GM23248 (cell line): Measurements from ENCODE around the gene TLK2.
"Not testable (repeated sequence)": the region's sequence is repeated elsewhere in the genome, so short reads cannot be mapped to it uniquely, and the experiment has no call there.

Experiments
- EZH2 ChIP-seq: fragments of 200-600 bp; sonication (generic); IDR thresholded peaks from 2 replicates; pipeline ENCODE4 v1.6.1; 2018; ENCODE audit warnings: antibody characterized with exemption, mild to moderate bottlenecking; ENCODE audit not compliant: insufficient read depth, poor library complexity, severe bottlenecking
- EZH2phosphoT487 ChIP-seq: fragments of 200-600 bp; sonication (generic); IDR thresholded peaks from 2 replicates; pipeline ENCODE4 v1.6.1; 2018; ENCODE audit warnings: antibody characterized with exemption, moderate library complexity, mild to moderate bottlenecking, low read depth; ENCODE audit not compliant: insufficient read depth

DNA sequence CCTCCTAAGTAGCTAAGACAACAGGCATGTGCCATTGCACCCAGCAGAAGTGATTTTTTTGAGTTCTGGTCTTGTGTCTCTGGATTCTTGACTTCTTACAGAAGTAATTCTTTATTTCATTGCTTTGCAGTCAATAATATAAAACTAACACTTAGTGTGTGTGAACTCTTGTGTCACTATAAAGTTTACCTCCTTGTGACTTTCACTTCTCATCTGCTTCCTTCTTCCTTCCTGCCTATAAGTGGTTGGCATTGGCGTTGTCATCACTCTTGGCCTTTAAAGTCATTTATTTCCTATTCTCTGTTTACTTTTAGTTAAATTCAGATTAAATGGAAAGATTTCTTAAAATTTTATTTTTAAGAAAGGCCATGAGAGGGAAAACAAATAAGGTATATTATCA is 12.4 kb downstream of the TLK2 start:
- not testable (repeated sequence) for TF ChIP-seq EZH2phosphoT487, EZH2
